Tibial artery (tissue), 4 donors: Measurements from ENCODE around the gene LDOC1.
"Not testable (repeated sequence)": the region's sequence is repeated elsewhere in the genome, so short reads cannot be mapped to it uniquely, and the experiment has no call there.

Source experiments
- DNase-seq, 2 donors: peaks; one replicate each; pipeline ENCODE4 v3.0.0-alpha.2; 2019
- H3K27ac ChIP-seq, 2 donors: fragments of 200-600 bp; sonication (generic) in 1 of 2; 1 replicate in 1 of 2; 2 replicates in 1 of 2; pipeline ENCODE4 v1.5.1; 2018 to 2019; ENCODE audit warnings: mild to moderate bottlenecking in 1 of 2
- H3K27me3 ChIP-seq, 2 donors: fragments of 200-600 bp; sonication (generic) in 1 of 2; one replicate each; pipeline versions ENCODE4 v1.5.1 to v1.6.0; 2016 to 2019
- H3K36me3 ChIP-seq, 3 donors: fragments of 200-600 bp; sonication (generic) in 2 of 3; one replicate each; pipeline ENCODE4 v1.5.1; 2016 to 2019; ENCODE audit warnings: mild to moderate bottlenecking in 2 of 3
- H3K4me1 ChIP-seq, 4 donors: fragments of 200-600 bp; sonication (generic) in 2 of 4; 1 replicate in 3 of 4; 2 replicates in 1 of 4; pipeline ENCODE4 v1.5.1; 2016 to 2019
- H3K4me3 ChIP-seq, 2 donors: fragments of 200-600 bp; sonication (generic) in 1 of 2; 1 replicate in 1 of 2; 2 replicates in 1 of 2; pipeline ENCODE4 v1.5.1; 2018 to 2019; ENCODE audit warnings: mild to moderate bottlenecking in 2 of 2
- H3K9me3 ChIP-seq, 3 donors: fragments of 200-600 bp; sonication (generic) in 1 of 3; one replicate each; pipeline ENCODE4 v1.5.1; 2016 to 2019
- intact Hi-C: fragments of 100-400 bp; cut with DNase I; formaldehyde crosslinking; loops from one replicate; pipeline ENCODE4 v1.15.0; 2023; ENCODE audit warnings: low total_unique reads
- TF ChIP-seq, protein P1 (sequence below), 2 experiments: fragments of 200-600 bp in 1 of 2; fragments of 450-650 bp in 1 of 2; IDR thresholded peaks; one replicate each; pipeline ENCODE4 v1.5.1; 2017 to 2019; ENCODE audit warnings: antibody characterized with exemption in 2 of 2, mild to moderate bottlenecking in 1 of 2, moderate library complexity in 1 of 2

LDOC1 gene

DNA sequence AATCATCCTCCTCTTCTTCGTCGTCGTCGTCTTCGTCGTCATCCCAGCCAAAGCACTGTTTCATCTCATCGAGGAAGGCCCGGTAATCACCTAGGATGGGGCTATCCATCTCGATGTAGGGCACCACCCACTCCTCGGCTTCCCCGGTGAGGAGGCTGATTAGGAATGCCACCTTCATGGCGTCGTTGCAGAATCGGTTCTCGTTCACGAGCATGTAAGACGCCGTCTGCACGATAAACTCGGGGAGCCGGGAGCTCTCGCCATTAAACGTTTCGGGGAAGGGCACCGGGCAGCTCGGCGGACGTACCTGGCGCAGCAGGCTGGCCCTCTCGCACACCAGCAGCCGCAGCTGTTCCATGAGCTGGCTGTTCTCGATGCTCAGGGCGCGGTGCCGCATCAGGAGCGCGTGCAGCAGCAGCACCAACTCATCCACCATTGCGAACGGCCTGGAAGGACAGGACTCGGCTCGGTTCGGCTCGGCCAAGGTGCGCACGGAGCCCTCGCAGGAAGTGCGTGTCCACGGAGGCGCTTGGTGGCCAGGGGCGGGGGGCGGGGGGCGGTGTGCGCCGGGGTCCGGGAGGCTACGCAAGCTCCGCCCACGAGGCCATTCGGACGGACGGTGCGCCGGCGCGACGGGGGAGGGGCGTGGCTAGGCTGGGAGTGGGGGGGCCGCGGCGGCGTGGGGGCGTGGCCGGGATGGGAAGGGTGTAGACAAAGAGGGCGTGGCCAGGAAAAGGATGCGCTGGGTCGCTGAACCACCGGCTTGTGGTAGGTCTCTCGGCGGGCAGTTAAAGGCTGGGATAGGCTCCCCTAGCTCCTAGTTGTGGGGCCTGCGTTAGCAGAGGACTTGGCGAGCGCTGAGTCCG is at the start of gene LDOC1:
Gene LDOC1, minus strand, starts transcription at position 544 of the 866 bp plus-strand sequence. Its CDS starts 108 bp downstream, at position 436.
- Histone ChIP-seq H3K27me3 (no peaks in the 10 kb centered on the region), H3K4me1 (peaks cover 0 to 22% (median 5%) of the 10 kb centered on the region in 4 donors), H3K4me3 (peak within 1 kb of the TSS; percentile 76 to 79), H3K36me3 (no peaks in the 10 kb centered on the region), H3K9me3 (no peaks in the 10 kb centered on the region), H3K27ac (peak within 1 kb of the TSS; percentile 82 to 84)
- TF ChIP-seq, protein P1, sequence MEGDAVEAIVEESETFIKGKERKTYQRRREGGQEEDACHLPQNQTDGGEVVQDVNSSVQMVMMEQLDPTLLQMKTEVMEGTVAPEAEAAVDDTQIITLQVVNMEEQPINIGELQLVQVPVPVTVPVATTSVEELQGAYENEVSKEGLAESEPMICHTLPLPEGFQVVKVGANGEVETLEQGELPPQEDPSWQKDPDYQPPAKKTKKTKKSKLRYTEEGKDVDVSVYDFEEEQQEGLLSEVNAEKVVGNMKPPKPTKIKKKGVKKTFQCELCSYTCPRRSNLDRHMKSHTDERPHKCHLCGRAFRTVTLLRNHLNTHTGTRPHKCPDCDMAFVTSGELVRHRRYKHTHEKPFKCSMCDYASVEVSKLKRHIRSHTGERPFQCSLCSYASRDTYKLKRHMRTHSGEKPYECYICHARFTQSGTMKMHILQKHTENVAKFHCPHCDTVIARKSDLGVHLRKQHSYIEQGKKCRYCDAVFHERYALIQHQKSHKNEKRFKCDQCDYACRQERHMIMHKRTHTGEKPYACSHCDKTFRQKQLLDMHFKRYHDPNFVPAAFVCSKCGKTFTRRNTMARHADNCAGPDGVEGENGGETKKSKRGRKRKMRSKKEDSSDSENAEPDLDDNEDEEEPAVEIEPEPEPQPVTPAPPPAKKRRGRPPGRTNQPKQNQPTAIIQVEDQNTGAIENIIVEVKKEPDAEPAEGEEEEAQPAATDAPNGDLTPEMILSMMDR (IDR thresholded peaks at IDR 0.05), result no peak
- intact Hi-C loops, result no loop called here
- peak; percentile 65 to 90 for DNase-seq

- H3K9me3 ChIP-seq, result no peaks in the 10 kb centered on the region
- TF ChIP-seq, protein P1 (IDR thresholded peaks at IDR 0.05), result no peak
- H3K27me3 ChIP-seq, result no peaks in the 10 kb centered on the region
- H3K27ac ChIP-seq, result peak overlapping the region in 1 of 2 donors; percentile 22
- H3K4me1 ChIP-seq, result no peaks in the 10 kb centered on the region
- no peak for DNase-seq
- intact Hi-C loops, result no loop called here
- no peaks in the 10 kb centered on the region for H3K36me3 ChIP-seq
- no peak overlapping the region for H3K4me3 ChIP-seq
Observed at GRCh38 chrX:141221611-141222010, 44.7 kb upstream of the LDOC1 start.

DNA sequence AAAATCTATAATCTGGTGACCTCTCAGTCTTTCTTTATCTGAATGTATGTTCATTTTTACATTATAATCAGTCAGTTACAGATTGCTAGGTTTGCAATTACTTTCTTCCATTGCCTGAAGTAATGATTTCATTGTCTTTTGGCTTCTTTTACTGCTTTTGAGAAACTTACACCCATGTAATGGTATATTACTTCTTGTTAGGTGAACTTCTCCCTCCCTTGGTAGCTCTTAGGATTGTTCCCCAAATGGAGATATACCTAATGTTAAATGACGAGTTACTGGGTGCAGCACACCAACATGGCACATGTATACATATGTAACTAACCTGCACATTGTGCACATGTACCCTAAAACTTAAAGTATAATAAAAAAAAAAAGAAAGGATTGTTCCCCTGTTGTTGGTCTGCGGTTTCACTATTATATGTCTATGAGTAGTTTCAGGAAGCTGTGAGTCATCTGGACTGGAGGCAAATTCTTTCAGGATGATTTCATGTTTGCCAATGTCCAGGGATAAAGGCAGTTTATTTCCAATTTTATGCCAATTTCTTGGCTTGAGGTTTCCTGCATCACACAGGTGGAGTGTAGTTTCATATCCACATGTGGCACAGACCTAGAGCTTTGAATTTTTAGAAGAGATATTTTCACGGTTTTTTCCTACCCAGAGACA is 43.5 kb upstream of the LDOC1 start:
- H3K36me3 ChIP-seq, result no peaks in the 10 kb centered on the region
- no peak overlapping the region for H3K4me3 ChIP-seq
- H3K27ac ChIP-seq, result peak overlapping the region in 1 of 2 donors; percentile 22
- no peaks in the 10 kb centered on the region for H3K4me1 ChIP-seq
- no peak for DNase-seq
- H3K9me3 ChIP-seq, result no peaks in the 10 kb centered on the region
- TF ChIP-seq, protein P1 (IDR thresholded peaks at IDR 0.05), result no peak
- intact Hi-C loops, result no loop called here
- H3K27me3 ChIP-seq, result no peaks in the 10 kb centered on the region

- no peak overlapping the region for H3K27ac ChIP-seq
- intact Hi-C loops, result no loop called here
- no peaks in the 10 kb centered on the region for H3K36me3 ChIP-seq
- TF ChIP-seq, protein P1 (IDR thresholded peaks at IDR 0.05), result no peak
- no peaks in the 10 kb centered on the region for H3K9me3 ChIP-seq
- H3K27me3 ChIP-seq, result no peaks in the 10 kb centered on the region
- no peak overlapping the region for H3K4me3 ChIP-seq
- H3K4me1 ChIP-seq, result no peaks in the 10 kb centered on the region
- DNase-seq, result no peak
Observed at GRCh38 chrX:141214196-141214595, 37.3 kb upstream of the LDOC1 start.

DNA sequence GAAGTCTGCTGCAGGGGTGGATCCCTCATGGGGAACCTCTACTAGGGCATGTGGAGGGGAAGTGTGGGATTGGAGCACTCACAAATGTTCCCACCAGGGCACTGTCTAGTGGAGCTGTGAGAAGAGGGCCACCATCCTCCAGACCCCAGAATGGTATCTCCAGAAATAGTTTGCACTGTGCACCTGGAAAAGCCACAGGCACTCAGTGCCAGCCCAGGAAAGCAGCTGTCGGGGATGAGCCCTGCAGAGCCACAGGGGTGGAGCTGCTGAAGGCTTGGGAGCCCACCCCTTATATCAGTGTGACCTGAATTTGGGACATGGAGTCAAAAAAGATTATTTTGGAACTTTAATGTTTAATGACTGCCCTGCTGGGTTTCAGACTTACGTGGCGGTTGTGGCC is 25.0 kb upstream of the LDOC1 start:
- H3K36me3 ChIP-seq, result no peaks in the 10 kb centered on the region
- H3K4me3 ChIP-seq, result no peak overlapping the region
- no peak overlapping the region for H3K27ac ChIP-seq
- H3K27me3 ChIP-seq, result no peaks in the 10 kb centered on the region
- DNase-seq, result no peak
- TF ChIP-seq, protein P1 (IDR thresholded peaks at IDR 0.05), result no peak
- intact Hi-C loops, result no loop called here
- H3K9me3 ChIP-seq, result no peaks in the 10 kb centered on the region
- H3K4me1 ChIP-seq, result no peaks in the 10 kb centered on the region

- H3K36me3 ChIP-seq, H3K4me1 ChIP-seq, DNase-seq, H3K4me3 ChIP-seq, H3K27me3 ChIP-seq, H3K27ac ChIP-seq, intact Hi-C loops, H3K9me3 ChIP-seq: not testable (repeated sequence)
Observed at GRCh38 chrX:141188573-141188972, 11.6 kb upstream of the LDOC1 start.
